ENCODE data around the gene FRRS1.

The FRRS1 gene

DNA sequence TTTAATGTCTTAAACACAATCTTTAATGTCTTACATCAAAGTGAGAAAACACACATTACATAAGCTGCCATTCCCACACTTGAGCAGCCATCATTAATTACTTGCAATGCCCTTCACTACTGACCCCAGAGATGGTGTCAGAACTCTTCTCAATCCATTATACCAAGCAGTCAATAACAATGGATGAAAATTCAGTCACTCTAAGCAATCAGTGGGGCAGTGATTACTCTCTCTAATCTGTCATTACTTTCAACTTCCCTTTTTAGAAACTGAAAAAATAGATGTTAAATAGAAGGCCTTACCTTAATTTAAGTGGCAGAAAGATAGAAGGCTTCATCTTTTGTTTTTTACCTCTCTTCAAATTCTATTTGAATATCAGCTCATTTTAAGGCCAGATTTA is 9.7 kb upstream of the FRRS1 start:
- Histone ChIP-seq H3K36me3 (ENCODE audit: control insufficient read depth, insufficient read depth, low read length) (no peaks in the 10 kb centered on the region), H3K4me3 (replicated peaks; ENCODE audit: low read depth, low read length) (no peak overlapping the region), H3K27me3 (replicated peaks; ENCODE audit: control insufficient read depth, insufficient read depth, low read length) (no peaks in the 10 kb centered on the region)
- TF ChIP-seq, protein P1, sequence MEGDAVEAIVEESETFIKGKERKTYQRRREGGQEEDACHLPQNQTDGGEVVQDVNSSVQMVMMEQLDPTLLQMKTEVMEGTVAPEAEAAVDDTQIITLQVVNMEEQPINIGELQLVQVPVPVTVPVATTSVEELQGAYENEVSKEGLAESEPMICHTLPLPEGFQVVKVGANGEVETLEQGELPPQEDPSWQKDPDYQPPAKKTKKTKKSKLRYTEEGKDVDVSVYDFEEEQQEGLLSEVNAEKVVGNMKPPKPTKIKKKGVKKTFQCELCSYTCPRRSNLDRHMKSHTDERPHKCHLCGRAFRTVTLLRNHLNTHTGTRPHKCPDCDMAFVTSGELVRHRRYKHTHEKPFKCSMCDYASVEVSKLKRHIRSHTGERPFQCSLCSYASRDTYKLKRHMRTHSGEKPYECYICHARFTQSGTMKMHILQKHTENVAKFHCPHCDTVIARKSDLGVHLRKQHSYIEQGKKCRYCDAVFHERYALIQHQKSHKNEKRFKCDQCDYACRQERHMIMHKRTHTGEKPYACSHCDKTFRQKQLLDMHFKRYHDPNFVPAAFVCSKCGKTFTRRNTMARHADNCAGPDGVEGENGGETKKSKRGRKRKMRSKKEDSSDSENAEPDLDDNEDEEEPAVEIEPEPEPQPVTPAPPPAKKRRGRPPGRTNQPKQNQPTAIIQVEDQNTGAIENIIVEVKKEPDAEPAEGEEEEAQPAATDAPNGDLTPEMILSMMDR (IDR thresholded peaks at IDR 0.05; ENCODE audit: insufficient read depth, low read length, poor library complexity, severe bottlenecking), result no peak
- no peak for DNase-seq (ENCODE audit: extremely low read depth, insufficient read length)

DNA sequence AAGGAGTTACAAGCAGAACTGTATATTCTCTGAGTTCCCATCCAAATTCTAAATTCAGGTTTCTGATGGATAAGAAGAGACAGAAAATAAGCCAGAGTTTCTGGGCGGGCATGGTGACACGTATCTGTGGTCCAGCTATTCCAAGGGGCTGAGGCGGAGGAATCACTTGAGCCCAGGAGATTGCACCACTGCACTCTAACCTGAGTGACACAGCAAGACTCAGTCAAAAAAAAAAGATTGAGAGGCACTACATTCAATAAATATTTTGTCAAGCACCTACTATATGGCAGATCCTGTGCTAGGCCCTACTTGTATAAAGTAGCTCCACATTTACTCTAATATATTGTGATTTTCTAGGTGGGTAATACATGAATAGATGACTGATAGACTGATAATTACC is 6.4 kb upstream of the FRRS1 start:
- Histone ChIP-seq H3K4me3 (replicated peaks; ENCODE audit: low read depth, low read length) (no peak overlapping the region), H3K36me3 (ENCODE audit: control insufficient read depth, insufficient read depth, low read length) (no peaks in the 10 kb centered on the region), H3K27me3 (replicated peaks; ENCODE audit: control insufficient read depth, insufficient read depth, low read length) (no peaks in the 10 kb centered on the region)
- TF ChIP-seq, protein P1 (IDR thresholded peaks at IDR 0.05; ENCODE audit: insufficient read depth, low read length, poor library complexity, severe bottlenecking), result no peak
- no peak for DNase-seq (ENCODE audit: extremely low read depth, insufficient read length)

DNA sequence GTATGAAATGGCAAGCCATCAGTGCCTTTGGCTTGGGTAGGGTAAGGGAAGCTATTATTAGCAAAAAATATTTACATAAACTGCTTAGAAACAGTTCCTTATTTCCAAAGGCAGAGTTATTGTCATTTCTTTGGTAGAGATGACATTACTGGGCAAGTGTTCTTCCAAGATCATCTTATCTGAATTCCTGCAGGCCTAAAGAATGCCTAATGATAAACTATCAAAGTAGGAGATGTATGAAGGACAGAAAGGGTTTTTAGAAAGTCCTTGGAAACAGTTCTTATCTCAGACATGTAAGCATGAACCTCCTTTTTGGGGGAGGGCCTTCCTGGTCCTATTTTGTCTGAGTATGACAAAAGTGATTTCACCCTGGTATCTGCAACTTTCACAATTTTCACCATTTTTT is 5.1 kb upstream of the FRRS1 start:
- no peaks in the 10 kb centered on the region for H3K36me3 ChIP-seq (ENCODE audit: control insufficient read depth, insufficient read depth, low read length)
- TF ChIP-seq, protein P1 (IDR thresholded peaks at IDR 0.05; ENCODE audit: insufficient read depth, low read length, poor library complexity, severe bottlenecking), result no peak
- no peak for DNase-seq (ENCODE audit: extremely low read depth, insufficient read length)
- H3K4me3 ChIP-seq (replicated peaks; ENCODE audit: low read depth, low read length), result no peak overlapping the region
- no peaks in the 10 kb centered on the region for H3K27me3 ChIP-seq (replicated peaks; ENCODE audit: control insufficient read depth, insufficient read depth, low read length)

DNA sequence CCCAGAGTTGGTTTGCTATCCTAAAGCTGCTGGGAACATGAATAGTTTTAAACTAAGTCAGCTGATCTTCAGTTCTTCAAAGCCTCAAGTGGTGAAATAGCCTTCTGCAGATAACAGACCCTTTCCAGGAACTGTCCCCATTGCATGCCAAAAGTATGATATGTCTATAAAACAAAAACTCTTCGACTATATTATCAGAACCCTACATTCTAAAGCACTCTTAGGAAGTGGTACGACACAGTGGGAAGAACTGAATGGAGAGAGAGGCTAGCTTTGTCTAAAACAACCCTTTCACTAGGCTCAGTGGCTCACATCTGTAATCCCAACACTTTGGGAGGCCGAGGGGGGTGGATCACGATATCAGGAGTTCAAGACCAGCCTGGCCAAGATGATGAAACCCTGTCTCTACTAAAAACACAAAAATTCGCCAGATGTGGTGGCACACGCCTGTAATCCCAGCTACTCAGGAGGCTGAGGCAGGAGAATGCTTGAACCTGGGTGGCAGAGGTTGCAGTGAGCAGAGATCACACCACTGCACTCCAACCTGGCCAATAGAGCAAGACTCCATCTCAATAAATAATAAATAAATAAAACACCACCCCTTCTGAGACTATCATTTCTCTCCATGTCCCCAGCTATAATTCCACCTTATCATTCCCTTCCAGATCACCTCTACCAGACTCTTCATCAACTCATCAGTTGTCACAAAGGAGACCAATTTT is 2.2 kb upstream of the FRRS1 start:
- Histone ChIP-seq H3K4me3 (replicated peaks; ENCODE audit: low read depth, low read length) (no peak overlapping the region), H3K27me3 (replicated peaks; ENCODE audit: control insufficient read depth, insufficient read depth, low read length) (no peaks in the 10 kb centered on the region), H3K36me3 (ENCODE audit: control insufficient read depth, insufficient read depth, low read length) (no peaks in the 10 kb centered on the region)
- TF ChIP-seq, protein P1 (IDR thresholded peaks at IDR 0.05; ENCODE audit: insufficient read depth, low read length, poor library complexity, severe bottlenecking), result no peak
- no peak for DNase-seq (ENCODE audit: extremely low read depth, insufficient read length)

DNA sequence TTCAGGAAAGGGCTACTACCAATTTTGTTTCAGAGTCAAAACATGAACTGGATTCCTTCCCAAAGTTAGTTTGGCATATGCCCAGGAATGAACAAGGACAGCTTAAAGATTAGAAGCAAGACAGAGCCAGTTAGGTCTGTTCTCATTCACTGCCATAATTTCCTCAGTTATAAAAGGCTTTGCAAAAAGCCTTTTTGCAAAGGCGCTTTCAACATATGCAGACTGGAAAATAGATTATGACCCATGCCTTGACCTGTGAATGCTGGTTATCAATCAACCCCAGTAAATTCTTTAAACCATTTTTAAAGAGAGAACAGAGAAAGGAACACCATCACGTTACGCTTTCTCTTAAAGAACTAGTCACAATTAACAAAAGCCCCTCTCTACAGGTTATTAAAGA is 1.7 kb upstream of the FRRS1 start:
- no peak for DNase-seq (ENCODE audit: extremely low read depth, insufficient read length)
- no peaks in the 10 kb centered on the region for H3K27me3 ChIP-seq (replicated peaks; ENCODE audit: control insufficient read depth, insufficient read depth, low read length)
- TF ChIP-seq, protein P1 (IDR thresholded peaks at IDR 0.05; ENCODE audit: insufficient read depth, low read length, poor library complexity, severe bottlenecking), result no peak
- H3K4me3 ChIP-seq (replicated peaks; ENCODE audit: low read depth, low read length), result no peak overlapping the region
- H3K36me3 ChIP-seq (ENCODE audit: control insufficient read depth, insufficient read depth, low read length), result no peaks in the 10 kb centered on the region

DNA sequence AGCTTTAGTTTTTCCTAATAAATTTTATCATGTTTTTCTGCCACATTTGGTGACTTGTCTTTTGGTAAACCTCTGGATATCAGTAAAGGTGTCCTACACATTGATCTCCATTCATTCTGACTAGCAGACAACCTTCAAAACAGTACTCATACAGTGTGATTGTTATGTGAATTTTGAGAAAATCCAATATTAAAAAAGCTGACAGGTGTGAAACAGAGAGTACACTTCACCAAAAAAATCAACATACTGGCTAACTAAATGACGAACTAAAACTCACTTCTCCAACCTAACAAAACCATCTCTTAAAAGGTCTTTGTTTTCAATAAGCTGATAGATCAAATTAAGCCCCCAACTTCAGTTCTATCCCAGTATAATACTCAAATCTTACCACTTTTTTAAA is 1.5 kb downstream of the FRRS1 start:
- no peak for DNase-seq (ENCODE audit: extremely low read depth, insufficient read length)
- Histone ChIP-seq H3K36me3 (ENCODE audit: control insufficient read depth, insufficient read depth, low read length) (no peaks in the 10 kb centered on the region), H3K27me3 (replicated peaks; ENCODE audit: control insufficient read depth, insufficient read depth, low read length) (no peaks in the 10 kb centered on the region), H3K4me3 (replicated peaks; ENCODE audit: low read depth, low read length) (no peak overlapping the region)
- TF ChIP-seq, protein P1 (IDR thresholded peaks at IDR 0.05; ENCODE audit: insufficient read depth, low read length, poor library complexity, severe bottlenecking), result no peak
